HT1080 (cell line): ENCODE data around the gene CSNK1G2. TPM values are rescaled to one million over a fixed set of nuclear protein-coding genes. Genes with fewer than 3 reads are reported as not detected.
A peak's percentile ranks its signal among the peaks of the same experiment; 100 is the strongest.

Experiments used
- DNase-seq: peaks from one replicate; pipeline ENCODE4 v3.0.0-alpha.2; 2015; ENCODE audit warnings: low read depth
- small RNA-seq: library from RNA; depleted of rRNA; stranded (forward); fragments of <200 nt; gene quantifications from one replicate; pipeline ENCODE3, GENCODE V24; 2014
- total RNA-seq: library from RNA; depleted of rRNA; stranded (reverse); fragments of >200 nt; shearing (Covaris generic); gene quantifications from 2 replicates; pipeline ENCODE4 v1.2.3, GENCODE V29; 2014; rRNA removed

Gene CSNK1G2
- total RNA-seq, 1 experiment from 2014 or later: 111 TPM

- no peak for DNase-seq
These were observed 74.6 kb downstream of the CSNK1G2 start, which contains the start of gene BTBD2 for GRCh38 chr19:2015608-2015950. Gene BTBD2 (minus strand): TSS chr19:2015714. CDS start chr19:2015703, 11 bp downstream.

GRCh38 chr19:2016041-2016807, 75.3 kb downstream of the CSNK1G2 start:
- DNase-seq: peak; percentile 64

GRCh38 chr19:2018752-2019151, 77.8 kb downstream of the CSNK1G2 start:
- no peak for DNase-seq

- no peak for DNase-seq
These were observed 80.6 kb downstream of the CSNK1G2 start for GRCh38 chr19:2021453-2022140.

GRCh38 chr19:2022289-2022688, 81.3 kb downstream of the CSNK1G2 start:
- DNase-seq: no peak

GRCh38 chr19:2026770-2027169, 85.8 kb downstream of the CSNK1G2 start:
- DNase-seq: no peak

- no peak for DNase-seq
These were observed 86.4 kb downstream of the CSNK1G2 start for GRCh38 chr19:2027361-2027760.

Small RNA genes lying within 50 kb of the gene (small RNA-seq; reads per million reads assigned to genes)
- gene AC007136.1: not detected

Other genes with a start within 250 kb of the CSNK1G2 start
- not detected in 2 replicates for gene ONECUT3, start 187.7 kb upstream of the CSNK1G2 start, total RNA-seq
- 6.1 and 9.8 TPM in 2 replicates for gene ATP8B3, start 128.9 kb upstream of the CSNK1G2 start, total RNA-seq
- 12.5 and 14.4 TPM in 2 replicates for gene REXO1, start 92.7 kb upstream of the CSNK1G2 start, total RNA-seq
- 12.1 and 20.2 TPM in 2 replicates for gene KLF16, start 77.6 kb upstream of the CSNK1G2 start, total RNA-seq
- gene ABHD17A, start 55.7 kb upstream of the CSNK1G2 start, total RNA-seq: 216 and 229 TPM in 2 replicates
- 10.1 and 15.8 TPM in 2 replicates for gene ADAT3, start 35.8 kb upstream of the CSNK1G2 start, total RNA-seq
- 31.8 and 43.5 TPM in 2 replicates for gene SCAMP4, start 35.8 kb upstream of the CSNK1G2 start, total RNA-seq
- 51.8 and 66.6 TPM in 2 replicates for gene BTBD2, start 74.5 kb downstream of the CSNK1G2 start, total RNA-seq
- gene MKNK2, start 110.1 kb downstream of the CSNK1G2 start, total RNA-seq: 91.4 and 112 TPM in 2 replicates
- gene MOB3A, start 155.2 kb downstream of the CSNK1G2 start, total RNA-seq: 14.8 and 25.0 TPM in 2 replicates
- gene IZUMO4, start 155.7 kb downstream of the CSNK1G2 start, total RNA-seq: 1.7 and 2.8 TPM in 2 replicates
- gene AP3D1, start 210.4 kb downstream of the CSNK1G2 start, total RNA-seq: 124 and 146 TPM in 2 replicates
- gene DOT1L, start 222.8 kb downstream of the CSNK1G2 start, total RNA-seq: 8.5 and 10.0 TPM in 2 replicates